Activated CD4-positive, alpha-beta T cell treated with anti-CD3 and anti-CD28 coated beads, Interleukin-10, Interleukin-2, amounts not matched to agents 100 ng/mL and 50 ng/mL, durations not matched to agents 16 hours and 8 hours (primary cell): ENCODE measurements around the gene KCNK5.

Experiments
- DNase-seq: peaks from one replicate; pipeline ENCODE4 v3.0.0-alpha.2; 2020

The KCNK5 gene

GRCh38 chr6:39196673-39197091 lies 32.6 kb downstream of the KCNK5 start:
- DNase-seq: no peak

- DNase-seq: no peak
Observed at GRCh38 chr6:39195792-39196385, 33.4 kb downstream of the KCNK5 start.

- no peak for DNase-seq
Observed at GRCh38 chr6:39194466-39194865, 34.8 kb downstream of the KCNK5 start.

- no peak for DNase-seq
Observed at GRCh38 chr6:39193201-39193791, 36.0 kb downstream of the KCNK5 start.

GRCh38 chr6:39192736-39193135 lies 36.5 kb downstream of the KCNK5 start:
- no peak for DNase-seq

- no peak for DNase-seq
Observed at GRCh38 chr6:39191236-39191930, 37.9 kb downstream of the KCNK5 start.

GRCh38 chr6:39190545-39191235 lies 38.6 kb downstream of the KCNK5 start:
- no peak for DNase-seq

- peak; percentile 47 for DNase-seq
Observed at GRCh38 chr6:39189915-39190544, 39.2 kb downstream of the KCNK5 start.

GRCh38 chr6:39189131-39189530 lies 40.1 kb downstream of the KCNK5 start:
- DNase-seq: no peak

- DNase-seq: peak; percentile 14
Observed at GRCh38 chr6:39188571-39188970, 40.7 kb downstream of the KCNK5 start.

- DNase-seq: no peak
Observed at GRCh38 chr6:39188098-39188450, 41.2 kb downstream of the KCNK5 start.

GRCh38 chr6:39184906-39185580 lies 44.2 kb downstream of the KCNK5 start:
- DNase-seq: no peak

- no peak for DNase-seq
Observed at GRCh38 chr6:39182604-39183003, 46.7 kb downstream of the KCNK5 start.

- no peak for DNase-seq
Observed at GRCh38 chr6:39181826-39182225, 47.4 kb downstream of the KCNK5 start.

- no peak for DNase-seq
Observed at GRCh38 chr6:39181333-39181732, 47.9 kb downstream of the KCNK5 start.

GRCh38 chr6:39178804-39179203 lies 50.5 kb downstream of the KCNK5 start:
- no peak for DNase-seq

- no peak for DNase-seq
Observed at GRCh38 chr6:39178235-39178634, 51.0 kb downstream of the KCNK5 start.

- DNase-seq: no peak
Observed at GRCh38 chr6:39177130-39177529, 52.1 kb downstream of the KCNK5 start.

- no peak for DNase-seq
Observed at GRCh38 chr6:39173270-39173669, 56.0 kb downstream of the KCNK5 start.

GRCh38 chr6:39172377-39172757 lies 56.9 kb downstream of the KCNK5 start:
- DNase-seq: no peak

GRCh38 chr6:39171489-39172376 lies 57.5 kb downstream of the KCNK5 start:
- no peak for DNase-seq

- no peak for DNase-seq
Observed at GRCh38 chr6:39170860-39171259, 58.4 kb downstream of the KCNK5 start.
